Neuronal stem cell (in vitro differentiated cells): Measurements from ENCODE around the gene SLC6A19.
A peak's percentile ranks its signal among the peaks of the same experiment; 100 is the strongest.

ENCODE experiments used
- DNase-seq: peaks from one replicate; pipeline ENCODE4 v3.0.0-alpha.2; 2013; ENCODE audit warnings: low spot score
- H2AFZ ChIP-seq: one replicate; pipeline ENCODE4 v1.6.1; 2013; ENCODE audit warnings: mild to moderate bottlenecking, low read length, inconsistent platforms
- H2AK5ac ChIP-seq: 2 replicates; pipeline ENCODE4 v1.6.1; 2013; ENCODE audit warnings: low read depth, mild to moderate bottlenecking, inconsistent platforms, low read length, moderate library complexity, mixed read lengths
- H2BK120ac ChIP-seq: 2 replicates; pipeline ENCODE4 v1.6.1; 2013; ENCODE audit warnings: low read depth, mild to moderate bottlenecking, inconsistent platforms, low read length, moderate library complexity, mixed read lengths
- H2BK12ac ChIP-seq: one replicate; pipeline ENCODE4 v1.6.1; 2013; ENCODE audit warnings: low read length, inconsistent platforms
- H2BK15ac ChIP-seq: 2 replicates; pipeline ENCODE4 v1.6.1; 2013; ENCODE audit warnings: mild to moderate bottlenecking, low read length, inconsistent platforms, mixed read lengths
- H2BK5ac ChIP-seq: one replicate; pipeline ENCODE4 v1.6.1; 2013; ENCODE audit warnings: inconsistent platforms, mild to moderate bottlenecking, low read length, moderate library complexity
- H3K14ac ChIP-seq: one replicate; pipeline ENCODE4 v1.6.1; 2013; ENCODE audit warnings: low read length, inconsistent platforms
- H3K18ac ChIP-seq: 2 replicates; pipeline ENCODE4 v1.6.1; 2013; ENCODE audit warnings: low read length, inconsistent platforms
- H3K23ac ChIP-seq: 2 replicates; pipeline ENCODE4 v1.6.1; 2013; ENCODE audit warnings: low read depth, mild to moderate bottlenecking, mixed read lengths, low read length, inconsistent platforms; ENCODE audit not compliant: poor library complexity
- H3K27ac ChIP-seq: replicated peaks from 3 replicates; pipeline ENCODE4 v1.5.1; 2013; ENCODE audit warnings: low read length, inconsistent platforms
- H3K27me3 ChIP-seq, 3 experiments: 2 replicates each; pipeline ENCODE4 v1.6.1; 2013; ENCODE audit warnings: low read length in 3 of 3, mild to moderate bottlenecking in 2 of 3, inconsistent platforms in 1 of 3, low read depth in 1 of 3, mixed read lengths in 1 of 3, moderate library complexity in 1 of 3; ENCODE audit not compliant: control insufficient read depth in 3 of 3, insufficient read depth in 3 of 3
- H3K36me3 ChIP-seq, 2 donors: replicated peaks in 1 of 2; 2 replicates each; pipeline ENCODE4 v1.6.1; 2013; ENCODE audit warnings: low read length in 2 of 2; ENCODE audit not compliant: control insufficient read depth in 2 of 2, insufficient read depth in 2 of 2
- H3K4ac ChIP-seq: 2 replicates; pipeline ENCODE4 v1.6.1; 2013; ENCODE audit warnings: inconsistent platforms, mild to moderate bottlenecking, low read length, moderate library complexity
- H3K4me1 ChIP-seq, 2 donors: 1 replicate in 1 of 2; 2 replicates in 1 of 2; pipeline ENCODE4 v1.6.1; 2013; ENCODE audit warnings: low read length in 2 of 2, low read depth in 1 of 2; ENCODE audit not compliant: control insufficient read depth in 2 of 2, insufficient read depth in 1 of 2
- H3K4me2 ChIP-seq: one replicate; pipeline ENCODE4 v1.6.1; 2013; ENCODE audit warnings: mild to moderate bottlenecking, low read length, inconsistent platforms; ENCODE audit not compliant: insufficient read depth, poor library complexity, severe bottlenecking
- H3K4me3 ChIP-seq, 2 donors: 2 replicates each; pipeline ENCODE4 v1.5.1; 2013; ENCODE audit warnings: low read length in 2 of 2, mild to moderate bottlenecking in 2 of 2, inconsistent platforms in 1 of 2, moderate library complexity in 1 of 2
- H3K79me1 ChIP-seq: one replicate; pipeline ENCODE4 v1.6.1; 2013; ENCODE audit warnings: low read depth, mild to moderate bottlenecking, inconsistent platforms, low read length, moderate library complexity
- H3K9ac ChIP-seq: one replicate; pipeline ENCODE4 v1.6.1; 2013; ENCODE audit warnings: mild to moderate bottlenecking, low read depth, low read length, inconsistent platforms; ENCODE audit not compliant: poor library complexity
- H3K9me3 ChIP-seq, 2 donors: replicated peaks in 1 of 2; 2 replicates each; pipeline versions ENCODE3 to v1.6.1; 2013; ENCODE audit warnings: low read length in 2 of 2, mild to moderate bottlenecking in 2 of 2, inconsistent platforms in 1 of 2, low read depth in 1 of 2, mixed read lengths in 1 of 2, moderate library complexity in 1 of 2; ENCODE audit not compliant: control insufficient read depth in 2 of 2, insufficient read depth in 1 of 2
- H4K8ac ChIP-seq: one replicate; pipeline ENCODE4 v1.6.1; 2013; ENCODE audit warnings: low read depth, mild to moderate bottlenecking, inconsistent platforms, low read length, moderate library complexity
- H4K91ac ChIP-seq: one replicate; pipeline ENCODE4 v1.6.1; 2013; ENCODE audit warnings: low read length, low read depth, mild to moderate bottlenecking, inconsistent platforms; ENCODE audit not compliant: poor library complexity
- WGBS, 2 donors: extraction: QIAGEN DNeasy Blood & Tissue Kit; methylation state at CpG; one replicate each; pipeline ENCODE4 v1.1.7; 2013; ENCODE audit warnings: missing lambda C conversion rate in 2 of 2, mixed read lengths in 1 of 2; ENCODE audit not compliant: insufficient read length in 2 of 2, insufficient replicate concordance in 1 of 2; ENCODE audit errors: extremely low coverage in 2 of 2; 5-methylcytosine and 5-hydroxymethylcytosine counted together

SLC6A19 gene

GRCh38 chr5:1207555-1207954 is 6.2 kb downstream of the SLC6A19 start:
- no peaks in the 10 kb centered on the region for H3K36me3 ChIP-seq

GRCh38 chr5:1208221-1208742 is 6.9 kb downstream of the SLC6A19 start:
- no peak overlapping the region for H3K14ac ChIP-seq
- peak overlapping the region; percentile 41 for H2BK12ac ChIP-seq
- H3K27ac ChIP-seq: no peak overlapping the region
- H3K4me2 ChIP-seq: no peak overlapping the region
- H2BK120ac ChIP-seq: peak overlapping the region; percentile 47
- peak overlapping the region; percentile 71 for H3K18ac ChIP-seq
- no peak overlapping the region for H3K4me3 ChIP-seq
- H3K23ac ChIP-seq: peak overlapping the region; percentile 89
- H4K91ac ChIP-seq: no peak overlapping the region
- H3K79me1 ChIP-seq: no peaks in the 10 kb centered on the region
- WGBS, 2 donors: no CpG with 5 or more reads among the region's 17 CpGs
- peaks cover 0 to 4% of the 10 kb centered on the region in 2 donors for H3K9me3 ChIP-seq
- peak overlapping the region; percentile 90 for H2AK5ac ChIP-seq
- peaks cover 0 to 3% of the 10 kb centered on the region in 2 donors for H3K4me1 ChIP-seq
- peak overlapping the region; percentile 94 for H2BK15ac ChIP-seq
- H3K36me3 ChIP-seq: no peaks in the 10 kb centered on the region
- peak overlapping the region; percentile 93 for H2BK5ac ChIP-seq
- DNase-seq: no peak
- H3K4ac ChIP-seq: no peak overlapping the region
- peaks cover 0 to 50% (median 2%) of the 10 kb centered on the region in 3 experiments for H3K27me3 ChIP-seq
- no peak overlapping the region for H2AFZ ChIP-seq
- peak overlapping the region; percentile 72 for H4K8ac ChIP-seq
- H3K9ac ChIP-seq: no peak overlapping the region

More at GRCh38 chr5:1207555-1207954, 6.2 kb downstream of the SLC6A19 start:
- Histone ChIP-seq H3K14ac (no peak overlapping the region), H3K18ac (no peak overlapping the region), H2BK5ac (no peak overlapping the region), H3K79me1 (peaks cover 1% of the 10 kb centered on the region), H4K8ac (no peak overlapping the region), H3K23ac (no peak overlapping the region), H2BK12ac (no peak overlapping the region), H3K4me2 (no peak overlapping the region), H2BK15ac (no peak overlapping the region), H4K91ac (no peak overlapping the region), H3K4me3 (no peak overlapping the region), H3K4me1 (peaks cover 0 to 3% of the 10 kb centered on the region in 2 donors), H3K9me3 (peaks cover 0 to 4% of the 10 kb centered on the region in 2 donors), H3K4ac (no peak overlapping the region), H2AK5ac (no peak overlapping the region), H3K9ac (no peak overlapping the region), H3K27me3 (peaks cover 0 to 53% (median 2%) of the 10 kb centered on the region in 3 experiments), H2AFZ (no peak overlapping the region), H2BK120ac (no peak overlapping the region), H3K27ac (no peak overlapping the region)
- WGBS, 2 donors: no CpG with 5 or more reads among the region's 6 CpGs
- DNase-seq: no peak

GRCh38 chr5:1208743-1209488 is 7.5 kb downstream of the SLC6A19 start:
- Histone ChIP-seq H3K9ac (peak overlapping the region; percentile 0), H3K4me3 (no peak overlapping the region), H4K8ac (peak overlapping the region; percentile 72), H3K4ac (no peak overlapping the region), H3K9me3 (peaks cover 0 to 4% of the 10 kb centered on the region in 2 donors), H3K27ac (no peak overlapping the region), H2AFZ (no peak overlapping the region), H3K23ac (no peak overlapping the region), H2BK120ac (peak overlapping the region; percentile 47), H3K79me1 (no peaks in the 10 kb centered on the region), H4K91ac (no peak overlapping the region), H3K27me3 (peaks cover 0 to 50% (median 2%) of the 10 kb centered on the region in 3 experiments), H2BK12ac (peak overlapping the region; percentile 41), H2BK5ac (peak overlapping the region; percentile 93), H3K4me1 (peaks cover 0 to 3% of the 10 kb centered on the region in 2 donors), H2BK15ac (peak overlapping the region; percentile 94), H3K14ac (peak overlapping the region; percentile 71), H3K18ac (peak overlapping the region; percentile 71), H3K4me2 (no peak overlapping the region), H2AK5ac (peak overlapping the region; percentile 90), H3K36me3 (no peaks in the 10 kb centered on the region)
- WGBS, 2 donors: no CpG with 5 or more reads among the region's 24 CpGs
- peak; percentile 33 for DNase-seq

DNA sequence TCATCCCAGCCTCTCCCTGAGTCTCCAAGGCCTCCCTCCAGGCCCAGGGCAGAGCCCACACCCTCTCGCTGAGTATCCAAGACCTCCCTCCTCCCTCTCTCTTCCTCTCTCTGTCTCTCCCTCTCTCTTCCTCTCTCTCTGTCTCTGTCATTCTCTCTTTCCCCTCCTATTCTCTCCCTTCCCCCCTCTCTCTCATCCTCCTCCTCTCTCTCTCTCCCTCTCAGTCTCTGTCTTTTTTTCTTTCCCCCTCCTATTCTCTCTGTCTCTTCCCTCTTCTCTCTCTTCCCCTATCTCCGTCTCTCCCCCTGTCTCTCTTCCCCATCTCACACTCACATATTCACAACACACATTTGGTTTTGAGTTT is 8.1 kb downstream of the SLC6A19 start:
- H2AFZ ChIP-seq: no peak overlapping the region
- H3K23ac ChIP-seq: no peak overlapping the region
- DNase-seq: no peak
- no peak overlapping the region for H2BK120ac ChIP-seq
- no peak overlapping the region for H3K4ac ChIP-seq
- H3K4me2 ChIP-seq: no peak overlapping the region
- H2BK15ac ChIP-seq: no peak overlapping the region
- 100% methylated on average over 1 of the region's 2 CpGs; no CpG with 5 or more reads in 1 of the 2 donors for WGBS, 2 donors
- no peak overlapping the region for H3K27ac ChIP-seq
- H4K8ac ChIP-seq: no peak overlapping the region
- peaks cover 0 to 50% (median 2%) of the 10 kb centered on the region in 3 experiments for H3K27me3 ChIP-seq
- H4K91ac ChIP-seq: no peak overlapping the region
- H2BK12ac ChIP-seq: no peak overlapping the region
- peaks cover 0 to 4% of the 10 kb centered on the region in 2 donors for H3K9me3 ChIP-seq
- no peaks in the 10 kb centered on the region for H3K79me1 ChIP-seq
- no peaks in the 10 kb centered on the region for H3K36me3 ChIP-seq
- no peak overlapping the region for H2AK5ac ChIP-seq
- peaks cover 0 to 3% of the 10 kb centered on the region in 2 donors for H3K4me1 ChIP-seq
- H2BK5ac ChIP-seq: no peak overlapping the region
- H3K14ac ChIP-seq: no peak overlapping the region
- H3K9ac ChIP-seq: no peak overlapping the region
- no peak overlapping the region for H3K18ac ChIP-seq
- no peak overlapping the region for H3K4me3 ChIP-seq
